Measurements from ENCODE around the gene BMP6.

Gene BMP6

GRCh38 chr6:7924867-7925266 lies 199.0 kb downstream of the BMP6 start:
- DNase-seq (ENCODE audit: low read depth): no peak
- no peak overlapping the region for H3K4me3 ChIP-seq (ENCODE audit: low read depth, low read length)
- TF ChIP-seq CTCF (conservative IDR thresholded peaks at IDR 0.05; ENCODE audit: low read depth, low read length): no peak

All from choroid plexus epithelial cell (primary cell).